ENCODE data around the gene ZC3H4. TPM values are rescaled to one million over a fixed set of nuclear protein-coding genes. Genes with fewer than 3 reads are reported as not detected.

ZC3H4 gene
- total and polyA plus RNA-seq, 2 experiments from 2014 or later: 26.7 to 36.9 TPM

DNA sequence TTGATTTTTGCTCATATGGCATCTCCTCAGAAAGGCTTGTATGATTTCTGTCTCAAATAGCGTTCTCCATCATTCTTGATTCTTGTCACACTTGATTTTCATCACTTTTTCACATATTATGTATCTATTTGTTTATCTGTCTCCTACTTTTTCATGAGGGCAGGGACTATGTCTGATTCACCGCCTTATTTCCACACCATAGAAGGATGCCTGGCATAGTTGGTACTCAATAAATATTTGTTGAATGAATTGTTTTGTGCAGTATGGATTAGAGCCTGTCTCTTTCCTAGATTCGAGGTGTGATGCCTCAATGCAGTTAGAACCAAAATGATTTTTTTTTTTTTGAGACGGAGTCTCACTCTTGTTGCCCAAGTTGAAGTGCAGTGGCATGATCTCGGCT is 29.2 kb upstream of the ZC3H4 start (continued):
- TF ChIP-seq, protein P1, sequence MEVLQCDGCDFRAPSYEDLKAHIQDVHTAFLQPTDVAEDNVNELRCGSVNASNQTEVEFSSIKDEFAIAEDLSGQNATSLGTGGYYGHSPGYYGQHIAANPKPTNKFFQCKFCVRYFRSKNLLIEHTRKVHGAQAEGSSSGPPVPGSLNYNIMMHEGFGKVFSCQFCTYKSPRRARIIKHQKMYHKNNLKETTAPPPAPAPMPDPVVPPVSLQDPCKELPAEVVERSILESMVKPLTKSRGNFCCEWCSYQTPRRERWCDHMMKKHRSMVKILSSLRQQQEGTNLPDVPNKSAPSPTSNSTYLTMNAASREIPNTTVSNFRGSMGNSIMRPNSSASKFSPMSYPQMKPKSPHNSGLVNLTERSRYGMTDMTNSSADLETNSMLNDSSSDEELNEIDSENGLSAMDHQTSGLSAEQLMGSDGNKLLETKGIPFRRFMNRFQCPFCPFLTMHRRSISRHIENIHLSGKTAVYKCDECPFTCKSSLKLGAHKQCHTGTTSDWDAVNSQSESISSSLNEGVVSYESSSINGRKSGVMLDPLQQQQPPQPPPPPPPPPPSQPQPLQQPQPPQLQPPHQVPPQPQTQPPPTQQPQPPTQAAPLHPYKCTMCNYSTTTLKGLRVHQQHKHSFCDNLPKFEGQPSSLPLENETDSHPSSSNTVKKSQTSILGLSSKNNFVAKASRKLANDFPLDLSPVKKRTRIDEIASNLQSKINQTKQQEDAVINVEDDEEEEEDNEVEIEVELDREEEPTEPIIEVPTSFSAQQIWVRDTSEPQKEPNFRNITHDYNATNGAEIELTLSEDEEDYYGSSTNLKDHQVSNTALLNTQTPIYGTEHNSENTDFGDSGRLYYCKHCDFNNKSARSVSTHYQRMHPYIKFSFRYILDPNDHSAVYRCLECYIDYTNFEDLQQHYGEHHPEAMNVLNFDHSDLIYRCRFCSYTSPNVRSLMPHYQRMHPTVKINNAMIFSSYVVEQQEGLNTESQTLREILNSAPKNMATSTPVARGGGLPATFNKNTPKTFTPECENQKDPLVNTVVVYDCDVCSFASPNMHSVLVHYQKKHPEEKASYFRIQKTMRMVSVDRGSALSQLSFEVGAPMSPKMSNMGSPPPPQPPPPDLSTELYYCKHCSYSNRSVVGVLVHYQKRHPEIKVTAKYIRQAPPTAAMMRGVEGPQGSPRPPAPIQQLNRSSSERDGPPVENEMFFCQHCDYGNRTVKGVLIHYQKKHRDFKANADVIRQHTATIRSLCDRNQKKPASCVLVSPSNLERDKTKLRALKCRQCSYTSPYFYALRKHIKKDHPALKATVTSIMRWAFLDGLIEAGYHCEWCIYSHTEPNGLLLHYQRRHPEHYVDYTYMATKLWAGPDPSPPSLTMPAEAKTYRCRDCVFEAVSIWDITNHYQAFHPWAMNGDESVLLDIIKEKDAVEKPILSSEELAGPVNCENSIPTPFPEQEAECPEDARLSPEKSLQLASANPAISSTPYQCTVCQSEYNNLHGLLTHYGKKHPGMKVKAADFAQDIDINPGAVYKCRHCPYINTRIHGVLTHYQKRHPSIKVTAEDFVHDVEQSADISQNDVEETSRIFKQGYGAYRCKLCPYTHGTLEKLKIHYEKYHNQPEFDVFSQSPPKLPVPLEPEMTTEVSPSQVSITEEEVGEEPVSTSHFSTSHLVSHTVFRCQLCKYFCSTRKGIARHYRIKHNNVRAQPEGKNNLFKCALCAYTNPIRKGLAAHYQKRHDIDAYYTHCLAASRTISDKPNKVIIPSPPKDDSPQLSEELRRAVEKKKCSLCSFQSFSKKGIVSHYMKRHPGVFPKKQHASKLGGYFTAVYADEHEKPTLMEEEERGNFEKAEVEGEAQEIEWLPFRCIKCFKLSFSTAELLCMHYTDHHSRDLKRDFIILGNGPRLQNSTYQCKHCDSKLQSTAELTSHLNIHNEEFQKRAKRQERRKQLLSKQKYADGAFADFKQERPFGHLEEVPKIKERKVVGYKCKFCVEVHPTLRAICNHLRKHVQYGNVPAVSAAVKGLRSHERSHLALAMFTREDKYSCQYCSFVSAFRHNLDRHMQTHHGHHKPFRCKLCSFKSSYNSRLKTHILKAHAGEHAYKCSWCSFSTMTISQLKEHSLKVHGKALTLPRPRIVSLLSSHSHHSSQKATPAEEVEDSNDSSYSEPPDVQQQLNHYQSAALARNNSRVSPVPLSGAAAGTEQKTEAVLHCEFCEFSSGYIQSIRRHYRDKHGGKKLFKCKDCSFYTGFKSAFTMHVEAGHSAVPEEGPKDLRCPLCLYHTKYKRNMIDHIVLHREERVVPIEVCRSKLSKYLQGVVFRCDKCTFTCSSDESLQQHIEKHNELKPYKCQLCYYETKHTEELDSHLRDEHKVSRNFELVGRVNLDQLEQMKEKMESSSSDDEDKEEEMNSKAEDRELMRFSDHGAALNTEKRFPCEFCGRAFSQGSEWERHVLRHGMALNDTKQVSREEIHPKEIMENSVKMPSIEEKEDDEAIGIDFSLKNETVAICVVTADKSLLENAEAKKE (CRISPR knock-in tag; IDR thresholded peaks at IDR 0.05): no peak
- TF ChIP-seq STAT1 (IDR thresholded peaks at IDR 0.05; ENCODE audit: unreplicated experiment): no peak
- TF ChIP-seq ZNF114 (CRISPR knock-in tag; IDR thresholded peaks at IDR 0.05): no peak

DNA sequence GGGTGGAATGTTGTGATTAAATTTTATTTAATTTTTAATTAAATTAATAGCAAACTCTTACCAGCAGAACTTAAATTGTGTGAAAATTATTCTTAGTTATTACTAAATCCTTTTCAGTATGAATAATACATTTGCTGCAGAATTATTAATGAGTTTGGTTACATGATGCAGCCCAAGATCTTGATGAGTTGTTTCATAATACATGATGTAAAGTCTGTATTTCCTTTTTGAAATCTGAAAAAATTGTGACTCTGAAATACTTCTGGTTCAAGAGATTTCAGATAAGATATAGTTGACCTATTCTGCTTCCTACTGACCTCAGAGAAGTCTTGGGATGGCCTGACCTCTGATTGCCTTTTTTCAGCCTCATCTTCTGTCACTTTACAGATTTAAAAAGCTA is 28.1 kb upstream of the ZC3H4 start:
- H3K27ac Mint-ChIP-seq: peak overlapping the region; percentile 88
- Histone ChIP-seq H3K4me1 (ENCODE audit: insufficient read depth) (no peaks in the 10 kb centered on the region), H3K36me3 (ENCODE audit: insufficient read depth) (peaks cover 34% of the 10 kb centered on the region), H3F3A (replicated peaks; ENCODE audit: low read depth) (peaks cover 30% of the 10 kb centered on the region), H3K27ac (ENCODE audit: low read depth) (peak overlapping the region; percentile 78), H3K4me3 (no peak overlapping the region), H3K4me2 (no peak overlapping the region), H3K79me2 (replicated peaks; ENCODE audit: insufficient read depth) (peaks cover 100% of the 10 kb centered on the region), H3K27me3 (ENCODE audit: insufficient read depth) (no peaks in the 10 kb centered on the region), H4K20me1 (replicated peaks; ENCODE audit: insufficient read depth) (peaks cover 79% of the 10 kb centered on the region), H2AFZ (no peak overlapping the region), H3K9me2 (ENCODE audit: insufficient read depth) (no peaks in the 10 kb centered on the region)
- H3K36me3 Mint-ChIP-seq (ENCODE audit: low read depth): peaks cover 85% of the 10 kb centered on the region
- H3K9me3 Mint-ChIP-seq: no peaks in the 10 kb centered on the region
- H3K4me1 Mint-ChIP-seq: peaks cover 5% of the 10 kb centered on the region
- H3K27me3 Mint-ChIP-seq (ENCODE audit: insufficient read depth, low read depth, poor library complexity): peaks cover 3% of the 10 kb centered on the region
- H3K4me3 Mint-ChIP-seq: no peak overlapping the region
- ATAC-seq: no peak
- DNase-seq (ENCODE audit: low spot score): no peak
- TF ChIP-seq, protein P1 (CRISPR knock-in tag; IDR thresholded peaks at IDR 0.05): no peak
- no peak for TF ChIP-seq NANOG (IDR thresholded peaks at IDR 0.05; ENCODE audit: borderline replicate concordance)
- TF ChIP-seq POLR2AphosphoS5 (IDR thresholded peaks at IDR 0.05; ENCODE audit: low read depth): no peak
- TF ChIP-seq, protein P2, sequence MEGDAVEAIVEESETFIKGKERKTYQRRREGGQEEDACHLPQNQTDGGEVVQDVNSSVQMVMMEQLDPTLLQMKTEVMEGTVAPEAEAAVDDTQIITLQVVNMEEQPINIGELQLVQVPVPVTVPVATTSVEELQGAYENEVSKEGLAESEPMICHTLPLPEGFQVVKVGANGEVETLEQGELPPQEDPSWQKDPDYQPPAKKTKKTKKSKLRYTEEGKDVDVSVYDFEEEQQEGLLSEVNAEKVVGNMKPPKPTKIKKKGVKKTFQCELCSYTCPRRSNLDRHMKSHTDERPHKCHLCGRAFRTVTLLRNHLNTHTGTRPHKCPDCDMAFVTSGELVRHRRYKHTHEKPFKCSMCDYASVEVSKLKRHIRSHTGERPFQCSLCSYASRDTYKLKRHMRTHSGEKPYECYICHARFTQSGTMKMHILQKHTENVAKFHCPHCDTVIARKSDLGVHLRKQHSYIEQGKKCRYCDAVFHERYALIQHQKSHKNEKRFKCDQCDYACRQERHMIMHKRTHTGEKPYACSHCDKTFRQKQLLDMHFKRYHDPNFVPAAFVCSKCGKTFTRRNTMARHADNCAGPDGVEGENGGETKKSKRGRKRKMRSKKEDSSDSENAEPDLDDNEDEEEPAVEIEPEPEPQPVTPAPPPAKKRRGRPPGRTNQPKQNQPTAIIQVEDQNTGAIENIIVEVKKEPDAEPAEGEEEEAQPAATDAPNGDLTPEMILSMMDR (conservative IDR thresholded peaks at IDR 0.05; ENCODE audit: low read depth in 2 of 2): no peak
- TF ChIP-seq JUNB (IDR thresholded peaks at IDR 0.05; ENCODE audit: unreplicated experiment): no peak
- no peak for TF ChIP-seq STAT1 (IDR thresholded peaks at IDR 0.05; ENCODE audit: unreplicated experiment)
- no peak for TF ChIP-seq EZH2phosphoT487 (IDR thresholded peaks at IDR 0.05; ENCODE audit: unreplicated experiment)
- no peak for TF ChIP-seq EZH2 (IDR thresholded peaks at IDR 0.05; ENCODE audit: low read depth, unreplicated experiment)
